Smooth muscle cell (in vitro differentiated cells): ENCODE measurements around the gene SMARCD2. TPM values are rescaled to one million over a fixed set of nuclear protein-coding genes. Genes with fewer than 3 reads are reported as not detected.
A peak's percentile ranks its signal among the peaks of the same experiment; 100 is the strongest.

ENCODE experiments used
- DNase-seq: peaks from one replicate; lab custom pipeline; 2025; ENCODE audit not compliant: unreplicated experiment; lab: John Stamatoyannopoulos, UW
- H2AFZ ChIP-seq: fragments of 200-600 bp; sonication (generic); 2 replicates; pipeline ENCODE4 v1.6.0; 2016; ENCODE audit warnings: antibody characterized with exemption, low read depth, mild to moderate bottlenecking
- H3F3A ChIP-seq: fragments of 200-600 bp; sonication (generic); 2 replicates; pipeline ENCODE4 v1.6.0; 2017; ENCODE audit warnings: antibody characterized with exemption, low read depth
- H3K27ac ChIP-seq: fragments of 200-600 bp; sonication (generic); 2 replicates; pipeline ENCODE4 v1.5.1; 2016; ENCODE audit warnings: low read depth, mild to moderate bottlenecking
- H3K27me3 ChIP-seq: fragments of 200-600 bp; sonication (generic); 2 replicates; pipeline ENCODE4 v1.6.1; 2016; ENCODE audit warnings: low read depth, mild to moderate bottlenecking
- H3K36me3 ChIP-seq: fragments of 200-600 bp; sonication (generic); 2 replicates; pipeline ENCODE4 v1.5.1; 2016; ENCODE audit warnings: low read depth
- H3K4me1 ChIP-seq: fragments of 200-600 bp; sonication (generic); 2 replicates; pipeline ENCODE4 v1.5.1; 2016; ENCODE audit warnings: low read depth
- H3K4me2 ChIP-seq: fragments of 200-600 bp; sonication (generic); 2 replicates; pipeline ENCODE4 v1.6.0; 2016; ENCODE audit warnings: mild to moderate bottlenecking
- H3K4me3 ChIP-seq: fragments of 200-600 bp; sonication (generic); 2 replicates; pipeline ENCODE4 v1.5.1; 2016; ENCODE audit warnings: mild to moderate bottlenecking
- H3K79me2 ChIP-seq: fragments of 200-600 bp; sonication (generic); 2 replicates; pipeline ENCODE4 v1.6.0; 2016; ENCODE audit warnings: low read depth, mild to moderate bottlenecking
- H3K9ac ChIP-seq: fragments of 200-600 bp; sonication (generic); 2 replicates; pipeline ENCODE4 v1.6.0; 2016; ENCODE audit warnings: low read depth
- H3K9me3 ChIP-seq: fragments of 200-600 bp; sonication (generic); replicated peaks from 2 replicates; pipeline ENCODE4 v1.5.1; 2016; ENCODE audit warnings: low read depth
- H4K20me1 ChIP-seq: fragments of 200-600 bp; sonication (generic); 2 replicates; pipeline ENCODE4 v1.6.0; 2016; ENCODE audit warnings: low read depth
- WGBS: methylation state at CpG from one replicate; pipeline ENCODE4 v1.1.7; 2016; ENCODE audit warnings: low lambda C conversion rate; 5-methylcytosine and 5-hydroxymethylcytosine counted together
- polyA plus RNA-seq: library from polyadenylated mRNA; unstranded; fragments of >200 nt; fragmentation: Nextera tagmentation; extraction: Ambion mirVana; gene quantifications from 2 replicates; pipeline ENCODE4 v1.2.1, GENCODE V29; 2016
- total RNA-seq: library from RNA; depleted of rRNA; stranded (reverse); fragments of >200 nt; gene quantifications from 2 replicates; pipeline ENCODE4 v1.2.3, GENCODE V29; 2014
- TF ChIP-seq, protein P1 (sequence below): fragments of 200-600 bp; sonication (generic); IDR thresholded peaks from 2 replicates; pipeline ENCODE4 v1.5.1; 2017; ENCODE audit warnings: borderline replicate concordance, mild to moderate bottlenecking, antibody characterized with exemption; ENCODE audit not compliant: insufficient read depth, poor library complexity, severe bottlenecking

SMARCD2 gene
- total and polyA plus RNA-seq, 2 experiments from 2014 or later = 41.9 to 43.7 TPM

DNA sequence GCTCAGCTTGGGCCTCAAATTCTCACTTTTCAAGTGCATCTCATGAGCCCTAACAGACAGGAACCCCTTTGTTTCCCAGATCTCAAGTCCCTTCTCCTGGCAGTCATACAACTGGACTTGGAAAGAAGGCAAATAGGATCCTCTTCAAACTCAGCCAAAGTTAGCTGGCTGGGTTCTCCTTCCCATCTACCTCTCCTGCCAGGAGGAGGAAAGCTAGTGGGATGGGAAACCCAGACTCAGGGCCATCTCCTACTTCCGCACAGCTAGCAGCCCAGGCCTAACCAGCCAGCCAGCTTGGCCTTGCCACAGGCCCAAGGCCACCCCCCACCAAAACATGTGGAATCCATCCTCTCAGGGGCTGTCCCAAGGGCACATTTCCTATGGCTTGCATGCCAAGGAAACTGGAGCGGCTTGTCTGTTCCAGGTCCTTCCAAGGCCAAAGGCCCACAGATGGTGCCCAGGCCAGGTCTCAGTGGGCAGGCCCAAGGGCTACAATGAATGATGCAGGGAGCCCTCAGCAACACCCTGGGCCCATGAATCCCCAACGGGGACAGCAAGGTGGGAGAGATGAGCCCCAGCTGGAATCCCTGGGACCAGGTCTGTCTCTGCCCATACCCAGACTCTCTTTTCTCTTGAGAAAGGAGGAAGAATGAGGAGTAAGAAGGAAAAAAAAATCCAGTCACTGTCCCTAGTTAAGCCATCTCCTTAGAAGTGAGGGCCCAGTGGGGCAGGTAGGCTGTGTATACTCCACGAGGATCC is 1.7 kb downstream of the SMARCD2 start:
- H4K20me1 ChIP-seq = peaks cover 50% of the 10 kb centered on the region
- no peaks in the 10 kb centered on the region for H3K36me3 ChIP-seq
- no peaks in the 10 kb centered on the region for H3K27me3 ChIP-seq
- WGBS = 84% methylated on average over 4 of the region's 4 CpGs
- no peaks in the 10 kb centered on the region for H3K9me3 ChIP-seq
- TF ChIP-seq, protein P1, sequence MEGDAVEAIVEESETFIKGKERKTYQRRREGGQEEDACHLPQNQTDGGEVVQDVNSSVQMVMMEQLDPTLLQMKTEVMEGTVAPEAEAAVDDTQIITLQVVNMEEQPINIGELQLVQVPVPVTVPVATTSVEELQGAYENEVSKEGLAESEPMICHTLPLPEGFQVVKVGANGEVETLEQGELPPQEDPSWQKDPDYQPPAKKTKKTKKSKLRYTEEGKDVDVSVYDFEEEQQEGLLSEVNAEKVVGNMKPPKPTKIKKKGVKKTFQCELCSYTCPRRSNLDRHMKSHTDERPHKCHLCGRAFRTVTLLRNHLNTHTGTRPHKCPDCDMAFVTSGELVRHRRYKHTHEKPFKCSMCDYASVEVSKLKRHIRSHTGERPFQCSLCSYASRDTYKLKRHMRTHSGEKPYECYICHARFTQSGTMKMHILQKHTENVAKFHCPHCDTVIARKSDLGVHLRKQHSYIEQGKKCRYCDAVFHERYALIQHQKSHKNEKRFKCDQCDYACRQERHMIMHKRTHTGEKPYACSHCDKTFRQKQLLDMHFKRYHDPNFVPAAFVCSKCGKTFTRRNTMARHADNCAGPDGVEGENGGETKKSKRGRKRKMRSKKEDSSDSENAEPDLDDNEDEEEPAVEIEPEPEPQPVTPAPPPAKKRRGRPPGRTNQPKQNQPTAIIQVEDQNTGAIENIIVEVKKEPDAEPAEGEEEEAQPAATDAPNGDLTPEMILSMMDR = no peak
- H3F3A ChIP-seq = peaks cover 10% of the 10 kb centered on the region
- H3K79me2 ChIP-seq = peaks cover 63% of the 10 kb centered on the region
- peaks cover 18% of the 10 kb centered on the region for H3K4me1 ChIP-seq
- no peak overlapping the region for H2AFZ ChIP-seq
- peak overlapping the region; percentile 61 for H3K27ac ChIP-seq
- DNase-seq = no peak
- H3K4me3 ChIP-seq = peak overlapping the region; percentile 71
- H3K9ac ChIP-seq = peak overlapping the region; percentile 22
- H3K4me2 ChIP-seq = peak overlapping the region; percentile 93

DNA sequence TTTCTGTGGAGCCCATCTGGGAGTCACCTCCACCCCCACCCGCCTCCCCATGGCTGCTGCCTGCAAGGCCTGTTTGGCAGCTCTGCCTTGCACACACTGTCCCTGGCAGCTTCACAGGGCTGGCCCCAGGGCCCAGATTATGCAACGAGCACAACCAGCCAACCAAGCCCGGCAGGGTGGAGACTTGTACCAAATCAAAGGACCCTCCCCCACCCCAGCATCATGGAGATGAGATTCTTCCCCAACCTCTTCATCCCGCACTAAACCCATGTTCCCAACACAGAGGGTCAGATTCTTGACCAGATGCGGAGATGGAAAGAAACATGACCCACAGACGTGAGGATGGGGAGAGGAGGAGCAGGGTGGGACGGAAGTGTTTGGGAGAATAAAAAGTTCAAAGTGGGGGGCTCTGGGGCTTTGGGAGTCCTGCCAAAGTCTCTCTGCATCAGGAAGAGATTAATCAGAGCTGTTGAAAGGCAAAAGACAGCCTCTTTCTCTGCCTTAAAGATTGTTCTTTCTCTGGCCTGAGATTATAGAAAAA is 3.8 kb downstream of the SMARCD2 start:
- Histone ChIP-seq H3K27ac (no peak overlapping the region), H4K20me1 (peaks cover 56% of the 10 kb centered on the region), H3K4me1 (peaks cover 18% of the 10 kb centered on the region), H3K4me3 (no peak overlapping the region), H3K4me2 (no peak overlapping the region), H3K9ac (no peak overlapping the region), H2AFZ (no peak overlapping the region), H3K27me3 (no peaks in the 10 kb centered on the region), H3K9me3 (no peaks in the 10 kb centered on the region), H3K36me3 (no peaks in the 10 kb centered on the region), H3F3A (peaks cover 10% of the 10 kb centered on the region), H3K79me2 (peaks cover 63% of the 10 kb centered on the region)
- TF ChIP-seq, protein P1 = no peak
- WGBS = 64% methylated on average over 7 of the region's 7 CpGs
- DNase-seq = no peak

DNA sequence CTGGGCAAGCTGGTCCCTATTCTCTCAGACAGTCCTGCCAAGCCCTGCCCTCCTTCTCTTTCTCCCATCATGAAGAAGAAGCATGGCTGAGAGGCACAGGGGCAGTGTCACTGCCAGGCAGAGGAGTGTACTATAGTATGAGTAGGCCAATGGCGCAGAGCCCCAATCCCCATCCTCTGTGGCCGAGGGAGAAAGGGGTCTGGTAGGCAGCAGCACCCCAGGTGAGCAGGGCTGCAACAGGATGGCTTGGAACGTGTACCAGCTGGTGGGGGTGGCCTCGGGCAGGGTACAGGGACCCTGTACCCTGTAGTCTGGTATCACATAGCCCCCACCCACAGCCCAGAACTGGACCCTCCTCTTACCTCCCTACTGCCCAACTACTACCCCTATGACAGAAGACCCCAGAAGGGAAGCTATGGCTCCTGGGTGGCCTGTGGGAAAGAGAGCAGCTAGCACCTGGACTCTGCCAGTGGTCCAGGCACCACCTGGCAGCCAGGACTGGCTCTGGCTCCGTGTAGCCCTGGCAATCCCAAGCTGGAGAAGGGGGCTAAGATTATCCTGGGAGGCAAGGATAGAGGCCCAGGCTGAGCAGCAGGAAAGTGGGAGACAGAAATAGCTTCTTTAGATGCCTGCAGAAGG is 4.4 kb downstream of the SMARCD2 start:
- H3F3A ChIP-seq = peaks cover 10% of the 10 kb centered on the region
- TF ChIP-seq, protein P1 = no peak
- H3K4me2 ChIP-seq = no peak overlapping the region
- no peak overlapping the region for H3K27ac ChIP-seq
- peaks cover 18% of the 10 kb centered on the region for H3K4me1 ChIP-seq
- H3K9me3 ChIP-seq = no peaks in the 10 kb centered on the region
- no peak for DNase-seq
- H3K9ac ChIP-seq = no peak overlapping the region
- peaks cover 56% of the 10 kb centered on the region for H4K20me1 ChIP-seq
- 95% methylated on average over 5 of the region's 5 CpGs for WGBS
- no peaks in the 10 kb centered on the region for H3K36me3 ChIP-seq
- H3K27me3 ChIP-seq = no peaks in the 10 kb centered on the region
- H3K79me2 ChIP-seq = peaks cover 63% of the 10 kb centered on the region
- H3K4me3 ChIP-seq = no peak overlapping the region
- H2AFZ ChIP-seq = no peak overlapping the region
